HepG2 (cell line): ENCODE measurements around the gene SNAI3. TPM values are rescaled to one million over a fixed set of nuclear protein-coding genes. Genes with fewer than 3 reads are reported as not detected.

Source experiments
- CEBPB ChIP-seq: IDR thresholded peaks from 2 replicates; pipeline ENCODE4 v1.6.1; 2011; ENCODE audit warnings: low read depth, low read length, improper control_type of control experiment, borderline replicate concordance
- CSRNP2 ChIP-seq: sonication (generic); formaldehyde crosslinking; conservative IDR thresholded peaks from 2 replicates; pipeline ENCODE4 v1.8.0; 2022; ENCODE audit warnings: low read depth, missing genetic modification reagents
- GABPB1 ChIP-seq: IDR thresholded peaks from 2 replicates; pipeline ENCODE4 v1.6.1; 2016; ENCODE audit warnings: mild to moderate bottlenecking, missing genetic modification reagents, moderate library complexity, missing compliant biosample characterization
- GLI4 ChIP-seq: sonication (generic); formaldehyde crosslinking; IDR thresholded peaks from 2 replicates; pipeline ENCODE4 v1.5.1; 2020; ENCODE audit warnings: missing genetic modification reagents, mild to moderate bottlenecking, moderate library complexity, borderline replicate concordance
- HBP1 ChIP-seq: IDR thresholded peaks from 2 replicates; pipeline ENCODE4 v1.6.1; 2016; ENCODE audit warnings: low read depth, control low read depth
- HNRNPH1 ChIP-seq: fragments of 200-400 bp; formaldehyde crosslinking; optimal IDR thresholded peaks from 2 replicates; pipeline ENCODE3; 2017; ENCODE audit warnings: mild to moderate bottlenecking, low read depth, low read length
- IKZF5 ChIP-seq: IDR thresholded peaks from 2 replicates; pipeline ENCODE4 v1.6.1; 2018; ENCODE audit warnings: missing genetic modification reagents, mild to moderate bottlenecking, missing compliant biosample characterization
- KLF13 ChIP-seq: sonication (generic); formaldehyde crosslinking; IDR thresholded peaks from 2 replicates; pipeline ENCODE4 v1.4.0; 2020; ENCODE audit warnings: mild to moderate bottlenecking, missing genetic modification reagents
- KLF16 ChIP-seq, 2 experiments: sonication (generic) in 1 of 2; formaldehyde crosslinking in 1 of 2; IDR thresholded peaks; 2 replicates each; pipeline versions ENCODE4 v1.6.1 to v1.8.0; 2016 to 2023; ENCODE audit warnings: missing genetic modification reagents in 2 of 2, missing compliant biosample characterization in 1 of 2
- MAX ChIP-seq: IDR thresholded peaks from 2 replicates; pipeline ENCODE4 v1.6.1; 2012; ENCODE audit warnings: inconsistent platforms
- PHB2 ChIP-seq: fragments of 450-650 bp; IDR thresholded peaks from 2 replicates; pipeline ENCODE4 v1.6.1; 2018; ENCODE audit not compliant: partially characterized antibody
- PRPF4 ChIP-seq: fragments of 200-400 bp; formaldehyde crosslinking; IDR thresholded peaks from 2 replicates; pipeline ENCODE4 v1.6.1; 2016; ENCODE audit warnings: low read length, low read depth; ENCODE audit not compliant: poor library complexity, severe bottlenecking
- TAF15 ChIP-seq: fragments of 200-400 bp; formaldehyde crosslinking; IDR thresholded peaks from one replicate; pipeline ENCODE4 v1.6.1; 2018; ENCODE audit warnings: mild to moderate bottlenecking, low read depth, low read length; ENCODE audit not compliant: poor library complexity, severe bottlenecking
- TFAP4 ChIP-seq: sonication (generic); IDR thresholded peaks from 2 replicates; pipeline ENCODE4 v1.6.1; 2016; ENCODE audit warnings: low read depth, borderline replicate concordance
- ZBTB1 ChIP-seq: sonication (generic); formaldehyde crosslinking; IDR thresholded peaks from 2 replicates; pipeline ENCODE4 v1.4.0; 2020; ENCODE audit warnings: missing genetic modification reagents, borderline replicate concordance
- ZBTB14 ChIP-seq: sonication (generic); formaldehyde crosslinking; IDR thresholded peaks from 2 replicates; pipeline ENCODE4 v1.4.0; 2020; ENCODE audit warnings: missing genetic modification reagents
- ZIK1 ChIP-seq: sonication (generic); formaldehyde crosslinking; IDR thresholded peaks from 2 replicates; pipeline ENCODE4 v1.5.0; 2020; ENCODE audit warnings: mild to moderate bottlenecking, low read depth, missing genetic modification reagents, borderline replicate concordance
- ZKSCAN8 ChIP-seq: IDR thresholded peaks from 2 replicates; pipeline ENCODE4 v1.6.1; 2016; ENCODE audit warnings: borderline replicate concordance, missing genetic modification reagents, missing compliant biosample characterization
- ZNF414 ChIP-seq: sonication (generic); formaldehyde crosslinking; IDR thresholded peaks from 2 replicates; pipeline ENCODE4 v1.5.0; 2020; ENCODE audit warnings: missing genetic modification reagents
- ZNF7 ChIP-seq: IDR thresholded peaks from 2 replicates; pipeline ENCODE4 v1.6.1; 2016; ENCODE audit warnings: missing biosample characterization, missing genetic modification reagents
- ZNF703 ChIP-seq: sonication (generic); formaldehyde crosslinking; IDR thresholded peaks from 2 replicates; pipeline ENCODE4 v1.5.1; 2020; ENCODE audit warnings: missing genetic modification reagents, mild to moderate bottlenecking, moderate library complexity, borderline replicate concordance
- polyA plus RNA-seq, 8 experiments: library from polyadenylated mRNA; depleted of rRNA in 3 of 8; stranded (reverse) in 7 of 8; unstranded in 1 of 8; fragments of >200 nt; fragmentation: Illumina TruSeq in 4 of 8; extraction: Trizol in 4 of 8; gene quantifications; 2 replicates each; pipeline versions ENCODE4 v1.2.1 to v1.2.3, GENCODE V29; 2011 to 2016; ENCODE audit warnings: low read depth in 4 of 8, missing spikeins in 1 of 8, mixed read lengths in 1 of 8; ENCODE audit not compliant: insufficient read depth in 1 of 8
- total RNA-seq, 5 experiments: library from RNA; depleted of rRNA; stranded (reverse); fragments of >200 nt; fragmentation: Illumina TruSeq; extraction: Trizol; gene quantifications; 2 replicates each; pipeline ENCODE4 v1.2.3, GENCODE V29; 2016; ENCODE audit warnings: low read depth in 1 of 5

The SNAI3 gene
- total and polyA plus RNA-seq, 2 of the 13 experiments (the other 11 are each of a cell fraction or from before 2014, with no cell fraction given): 0.09 to 0.18 TPM

GRCh38 chr16:88649195-88649923 is 36.9 kb downstream of the SNAI3 start (continued):
- TF ChIP-seq ZBTB1 (CRISPR knock-in tag) (no peak), IKZF5 (CRISPR knock-in tag) (no peak), GLI4 (CRISPR knock-in tag) (peak; percentile 49; the same call in 1 of the 2 replicates), KLF13 (CRISPR knock-in tag) (0 out of 2 replicates have a peak, but pooled peaks have one; percentile 39), ZNF414 (no peak), ZKSCAN8 (CRISPR knock-in tag) (0 out of 2 replicates have a peak, but pooled peaks have one; percentile 52), HBP1 (CRISPR knock-in tag) (no peak), CSRNP2 (CRISPR knock-in tag) (no peak), CEBPB (no peak), TFAP4 (no peak), ZNF703 (no peak), KLF16 (CRISPR knock-in tag; IDR thresholded peaks at IDR 0.05) (0 out of 4 replicates have a peak, but pooled peaks of 1 of the 2 experiments have one; percentile 31), PRPF4 (no peak), ZBTB14 (CRISPR knock-in tag) (no peak), GABPB1 (CRISPR knock-in tag) (0 out of 2 replicates have a peak, but pooled peaks have one; percentile 23), TAF15 (no peak), ZNF7 (CRISPR knock-in tag) (peak; percentile 74; the same call in 1 of the 2 replicates), HNRNPH1 (no peak), ZIK1 (CRISPR knock-in tag) (no peak), PHB2 (no peak), MAX (no peak; the same call in 1 of the 2 replicates)
